Bronchial epithelial cell (primary cell): ENCODE results near the gene SAA1. TPM values are rescaled to one million over a fixed set of nuclear protein-coding genes. Genes with fewer than 3 reads are reported as not detected.
"Not testable (repeated sequence)": the region's sequence is repeated elsewhere in the genome, so short reads cannot be mapped to it uniquely, and the experiment has no call there.

ENCODE experiments used
- DNase-seq: peaks from one replicate; pipeline ENCODE4 v3.0.0-alpha.2; 2010; ENCODE audit warnings: low read depth
- FAIRE-seq: peaks from 2 replicates; lab custom pipeline; 2011; peaks lifted over from hg19 to GRCh38; lab: Jason Lieb, UNC
- H3K27me3 ChIP-seq: 2 replicates; pipeline ENCODE4 v1.5.1; 2011; ENCODE audit warnings: low read length; ENCODE audit not compliant: control insufficient read depth, insufficient read depth
- H3K36me3 ChIP-seq: 2 replicates; pipeline ENCODE4 v1.5.1; 2011; ENCODE audit warnings: low read length; ENCODE audit not compliant: control insufficient read depth, insufficient read depth
- H3K4me3 ChIP-seq: 2 replicates; pipeline ENCODE4 v1.5.1; 2011; ENCODE audit warnings: mild to moderate bottlenecking, low read depth, low read length, control low read depth
- total RNA-seq: library from RNA; depleted of rRNA; stranded (reverse); fragments of >200 nt; gene quantifications from 2 replicates; pipeline ENCODE4 v1.2.1, GENCODE V29; 2014
- TF ChIP-seq, protein P1 (sequence below): IDR thresholded peaks from 2 replicates; pipeline ENCODE4 v1.5.1; 2011; ENCODE audit warnings: mild to moderate bottlenecking, moderate library complexity, low read length, control low read depth, inconsistent platforms; ENCODE audit not compliant: insufficient read depth, severe bottlenecking

The SAA1 gene
- total RNA-seq, 1 donor from 2014 or later = 1.6 TPM

DNA sequence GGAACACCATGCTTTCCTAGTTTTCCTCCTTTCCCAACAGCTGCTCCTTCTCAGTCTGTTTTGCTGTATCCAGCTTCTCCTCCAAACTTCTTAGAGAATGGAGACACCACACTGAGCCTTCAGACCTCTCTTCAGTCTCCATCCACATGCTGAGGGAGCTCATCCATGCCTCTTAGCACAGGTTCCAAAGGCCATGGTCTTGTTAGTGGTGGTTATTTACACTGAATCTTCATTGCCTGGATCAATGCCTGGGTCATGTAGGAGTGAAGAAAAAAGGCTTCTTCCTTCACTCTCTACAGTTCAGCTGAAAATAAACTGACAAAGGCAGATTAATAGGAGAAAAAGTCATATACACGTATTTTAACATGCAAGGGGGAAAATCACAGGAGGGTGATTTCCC lies 26.4 kb upstream of the SAA1 start:
- Histone ChIP-seq H3K4me3 (no peak overlapping the region), H3K36me3 (no peaks in the 10 kb centered on the region), H3K27me3 (peaks cover 1% of the 10 kb centered on the region)
- FAIRE-seq = no peak
- TF ChIP-seq, protein P1, sequence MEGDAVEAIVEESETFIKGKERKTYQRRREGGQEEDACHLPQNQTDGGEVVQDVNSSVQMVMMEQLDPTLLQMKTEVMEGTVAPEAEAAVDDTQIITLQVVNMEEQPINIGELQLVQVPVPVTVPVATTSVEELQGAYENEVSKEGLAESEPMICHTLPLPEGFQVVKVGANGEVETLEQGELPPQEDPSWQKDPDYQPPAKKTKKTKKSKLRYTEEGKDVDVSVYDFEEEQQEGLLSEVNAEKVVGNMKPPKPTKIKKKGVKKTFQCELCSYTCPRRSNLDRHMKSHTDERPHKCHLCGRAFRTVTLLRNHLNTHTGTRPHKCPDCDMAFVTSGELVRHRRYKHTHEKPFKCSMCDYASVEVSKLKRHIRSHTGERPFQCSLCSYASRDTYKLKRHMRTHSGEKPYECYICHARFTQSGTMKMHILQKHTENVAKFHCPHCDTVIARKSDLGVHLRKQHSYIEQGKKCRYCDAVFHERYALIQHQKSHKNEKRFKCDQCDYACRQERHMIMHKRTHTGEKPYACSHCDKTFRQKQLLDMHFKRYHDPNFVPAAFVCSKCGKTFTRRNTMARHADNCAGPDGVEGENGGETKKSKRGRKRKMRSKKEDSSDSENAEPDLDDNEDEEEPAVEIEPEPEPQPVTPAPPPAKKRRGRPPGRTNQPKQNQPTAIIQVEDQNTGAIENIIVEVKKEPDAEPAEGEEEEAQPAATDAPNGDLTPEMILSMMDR = no peak
- no peak for DNase-seq

DNA sequence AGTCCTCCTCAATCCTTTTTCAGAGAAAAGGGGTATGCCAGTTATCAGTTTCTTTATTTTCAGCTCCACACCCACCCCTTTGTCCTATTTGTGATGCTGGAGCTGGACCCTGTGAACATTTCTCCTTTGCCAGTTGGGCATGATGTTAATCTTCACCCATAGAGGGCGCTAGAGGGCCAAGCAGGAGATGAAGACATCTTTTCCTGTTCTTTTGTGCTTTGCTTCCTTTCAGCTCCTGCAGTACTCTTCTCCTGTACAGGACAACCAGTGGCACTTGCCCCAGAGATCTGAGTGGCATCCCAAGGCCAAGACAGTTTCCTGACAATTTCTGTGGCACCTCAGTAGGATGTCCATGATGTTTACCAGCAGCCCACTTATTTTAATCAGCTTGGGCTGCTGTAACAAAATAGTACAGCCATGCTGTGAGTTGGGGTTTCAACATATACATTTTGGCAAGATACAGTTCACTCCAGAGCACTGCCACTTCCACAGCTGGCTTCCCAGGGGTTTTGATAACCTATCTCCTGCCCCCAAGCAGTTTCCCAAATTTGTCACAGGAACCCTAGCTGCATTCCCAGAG lies 22.2 kb upstream of the SAA1 start:
- FAIRE-seq (no peak), DNase-seq (peak; percentile 68)
- Histone ChIP-seq H3K27me3 (peaks cover 1% of the 10 kb centered on the region), H3K4me3 (no peak overlapping the region), H3K36me3 (no peaks in the 10 kb centered on the region)
- TF ChIP-seq, protein P1 = peak; percentile 92

DNA sequence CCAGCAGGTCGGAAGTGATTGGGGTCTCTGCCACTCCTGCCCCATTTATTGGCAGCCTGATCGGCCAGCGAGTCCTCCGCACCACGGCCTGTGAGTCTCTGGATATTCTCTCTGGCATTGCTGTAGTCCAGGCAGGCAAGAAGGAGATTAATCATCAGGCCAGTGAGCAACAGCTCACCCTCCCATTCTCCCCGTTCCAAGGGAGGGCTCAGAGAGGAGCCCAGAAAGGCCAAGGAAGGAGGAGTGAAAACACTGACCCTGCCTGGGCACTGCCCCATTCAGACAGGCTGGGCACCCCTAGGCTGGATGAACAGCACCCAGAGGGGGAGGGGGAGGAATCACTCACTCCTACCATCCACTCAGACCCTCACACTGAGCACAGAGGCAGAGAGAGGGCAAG lies 20.7 kb upstream of the SAA1 start:
- no peaks in the 10 kb centered on the region for H3K36me3 ChIP-seq
- no peaks in the 10 kb centered on the region for H3K27me3 ChIP-seq
- TF ChIP-seq, protein P1 = no peak
- FAIRE-seq (no peak), DNase-seq (no peak)
- H3K4me3 ChIP-seq = no peak overlapping the region

DNA sequence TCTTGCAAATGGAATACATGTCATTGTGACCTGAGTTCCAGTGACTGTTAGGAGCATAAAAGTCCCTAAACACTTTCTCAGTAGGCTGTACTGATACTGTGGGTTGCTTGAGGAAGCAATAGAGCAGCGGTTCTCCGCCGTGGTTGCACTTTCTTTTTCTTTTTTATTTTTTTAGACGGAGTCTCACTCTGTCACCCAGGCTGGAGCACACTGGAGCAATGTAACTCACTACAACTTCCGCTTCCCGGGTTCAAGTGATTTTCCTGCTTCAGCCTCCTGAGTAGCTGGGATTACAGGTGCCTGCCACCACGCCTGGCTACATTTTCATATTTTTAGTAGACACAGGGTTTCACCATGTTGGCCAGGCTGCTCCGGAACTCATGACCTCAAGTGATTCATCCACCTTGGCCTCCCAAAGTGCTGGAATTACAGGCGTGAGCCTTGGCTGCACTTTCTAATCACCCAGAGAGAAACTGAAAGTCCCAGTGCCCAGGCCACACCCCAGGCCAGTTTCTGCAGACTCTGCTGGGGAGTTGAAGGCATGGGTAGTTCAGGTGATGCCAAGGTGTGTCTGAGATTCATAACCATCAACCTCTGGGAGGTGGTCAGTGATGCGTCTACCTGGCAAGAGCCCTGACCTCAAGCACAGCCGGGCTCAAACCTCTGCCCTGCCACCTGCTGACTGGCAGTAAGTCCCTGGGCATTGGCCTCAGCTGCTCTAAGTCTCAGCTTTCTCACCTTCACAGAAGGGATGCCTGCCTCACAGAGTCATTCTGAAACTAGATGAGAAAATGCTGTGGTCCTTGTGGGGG lies 19.5 kb upstream of the SAA1 start:
- not testable (repeated sequence) for H3K27me3 ChIP-seq, H3K4me3 ChIP-seq, H3K36me3 ChIP-seq, DNase-seq
- peak; percentile 81 for FAIRE-seq

DNA sequence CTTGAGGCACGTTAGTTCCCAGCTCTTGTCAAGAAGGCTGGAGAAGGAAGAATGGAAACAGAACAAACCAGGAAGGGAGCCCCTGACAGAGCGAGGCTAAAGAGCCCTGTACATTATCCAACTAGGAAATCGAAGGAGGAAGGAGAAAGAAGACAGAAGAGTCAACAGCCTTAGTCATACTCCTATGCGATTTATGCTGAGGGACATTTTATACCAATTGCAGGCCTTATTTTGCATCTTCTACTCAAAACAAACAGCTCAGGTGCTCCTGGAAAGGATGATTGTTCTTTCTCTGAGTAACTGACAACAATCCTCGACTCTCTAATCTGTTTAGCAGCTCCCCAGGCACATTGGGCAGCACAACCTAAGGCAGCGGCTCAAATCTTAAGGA lies 18.9 kb upstream of the SAA1 start:
- not testable (repeated sequence) for DNase-seq, FAIRE-seq, H3K36me3 ChIP-seq, H3K27me3 ChIP-seq, H3K4me3 ChIP-seq

DNA sequence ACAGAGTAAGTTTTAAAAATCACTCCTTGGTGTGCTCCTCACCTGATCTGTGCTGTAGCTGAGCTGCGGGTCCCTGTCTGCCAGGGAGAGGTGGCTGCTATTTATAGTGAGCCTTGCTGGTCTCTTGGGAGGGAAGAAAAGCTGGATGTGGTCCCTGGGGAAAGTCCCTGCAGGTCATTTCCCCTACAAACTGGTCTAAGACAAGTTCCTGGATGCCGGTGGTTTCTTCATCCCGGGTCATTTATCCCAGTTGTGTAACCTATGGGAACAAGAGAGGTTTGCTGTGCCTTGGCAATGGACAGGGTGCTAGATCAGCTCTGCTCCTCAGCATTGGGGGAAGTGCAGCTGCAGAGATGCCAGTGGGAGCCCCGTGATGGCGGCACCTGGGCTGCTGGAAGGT lies 17.5 kb upstream of the SAA1 start, which contains the start of gene SAA2:
SAA2 (minus strand) TSS at position 108 of the 400 bp plus-strand sequence. CDS start 657 bp downstream, outside the sequence.
- Histone ChIP-seq H3K4me3 (no peak within 1 kb of the TSS), H3K36me3 (no peaks in the 10 kb centered on the region), H3K27me3 (no peaks in the 10 kb centered on the region)
- TF ChIP-seq, protein P1 = no peak
- no peak for FAIRE-seq
- DNase-seq = peak; percentile 62

DNA sequence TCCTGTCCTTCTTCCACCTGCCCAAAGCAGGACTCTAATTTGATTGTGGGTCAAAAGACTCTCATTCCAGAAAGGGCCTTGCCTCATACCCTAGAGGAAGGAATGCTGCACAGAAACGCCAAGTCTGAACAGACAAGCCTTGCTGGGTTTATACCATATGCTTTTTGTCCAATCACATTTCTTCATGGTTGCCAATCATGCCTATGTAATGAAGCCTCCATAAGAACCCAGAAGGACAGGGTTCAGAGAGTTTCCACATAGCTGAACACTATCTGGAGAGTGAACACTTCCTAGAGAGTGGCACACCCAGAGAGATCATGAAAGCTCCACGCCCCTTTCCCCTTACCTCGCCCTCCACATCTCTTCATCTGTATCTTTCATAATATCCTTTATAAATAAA lies 12.8 kb upstream of the SAA1 start:
- H3K27me3 ChIP-seq = no peaks in the 10 kb centered on the region
- FAIRE-seq (no peak), DNase-seq (peak; percentile 46)
- no peaks in the 10 kb centered on the region for H3K36me3 ChIP-seq
- TF ChIP-seq, protein P1 = peak; percentile 24
- H3K4me3 ChIP-seq = no peak overlapping the region
